ENCODE results near the gene MRAP. TPM values are rescaled to one million over a fixed set of nuclear protein-coding genes. Genes with fewer than 3 reads are reported as not detected.

The MRAP gene
- total RNA-seq, 2 donors from 2014 or later: not detected

GRCh38 chr21:32278103-32278502 is 20.6 kb upstream of the MRAP start:
- H3K4me3 Mint-ChIP-seq: peak overlapping the region; percentile 99
- peak overlapping the region; percentile 92 for H3K27ac Mint-ChIP-seq
- DNase-seq: no peak
- no peaks in the 10 kb centered on the region for H3K9me3 ChIP-seq (ENCODE audit: control insufficient read depth, low read length, poor library complexity, severe bottlenecking)
- no peak for ATAC-seq
- H3K27me3 Mint-ChIP-seq: no peaks in the 10 kb centered on the region
- H3K4me1 Mint-ChIP-seq: peaks cover 23% of the 10 kb centered on the region
- peaks cover 6% of the 10 kb centered on the region for H3K36me3 Mint-ChIP-seq (ENCODE audit: low read depth)

- Mint-ChIP-seq H3K4me1 (peaks cover 24% of the 10 kb centered on the region), H3K36me3 (ENCODE audit: low read depth) (peaks cover 6% of the 10 kb centered on the region), H3K27me3 (no peaks in the 10 kb centered on the region), H3K27ac (peak within 1 kb of the TSS; percentile 92), H3K4me3 (peak within 1 kb of the TSS; percentile 99)
- DNase-seq: peak; percentile 94 to 97 (median 96)
- no peaks in the 10 kb centered on the region for H3K9me3 ChIP-seq (ENCODE audit: control insufficient read depth, low read length, poor library complexity, severe bottlenecking)
- ATAC-seq: peak; percentile 97
Measured at GRCh38 chr21:32278518-32279376, 19.9 kb upstream of the MRAP start, which contains the start of gene MIS18A. Gene MIS18A, minus strand, starts transcription at chr21:32279049. Its CDS starts 35 bp downstream, at chr21:32279014.

GRCh38 chr21:32279377-32279680 is 19.3 kb upstream of the MRAP start:
- peak overlapping the region; percentile 99 for H3K4me3 Mint-ChIP-seq
- no peaks in the 10 kb centered on the region for H3K27me3 Mint-ChIP-seq
- peaks cover 6% of the 10 kb centered on the region for H3K36me3 Mint-ChIP-seq (ENCODE audit: low read depth)
- no peaks in the 10 kb centered on the region for H3K9me3 ChIP-seq (ENCODE audit: control insufficient read depth, low read length, poor library complexity, severe bottlenecking)
- ATAC-seq (no peak), DNase-seq (no peak)
- H3K4me1 Mint-ChIP-seq: peaks cover 27% of the 10 kb centered on the region
- H3K27ac Mint-ChIP-seq: peak overlapping the region; percentile 92

GRCh38 chr21:32281531-32281930 is 17.1 kb upstream of the MRAP start:
- H3K4me3 Mint-ChIP-seq: no peak overlapping the region
- no peaks in the 10 kb centered on the region for H3K9me3 ChIP-seq (ENCODE audit: control insufficient read depth, low read length, poor library complexity, severe bottlenecking)
- ATAC-seq (no peak), DNase-seq (no peak)
- H3K27ac Mint-ChIP-seq: no peak overlapping the region
- H3K27me3 Mint-ChIP-seq: no peaks in the 10 kb centered on the region
- peaks cover 2% of the 10 kb centered on the region for H3K36me3 Mint-ChIP-seq (ENCODE audit: low read depth)
- H3K4me1 Mint-ChIP-seq: peaks cover 22% of the 10 kb centered on the region

- no peak for ATAC-seq
- Mint-ChIP-seq H3K27ac (no peak overlapping the region), H3K4me1 (peaks cover 22% of the 10 kb centered on the region), H3K27me3 (no peaks in the 10 kb centered on the region), H3K4me3 (no peak overlapping the region), H3K36me3 (ENCODE audit: low read depth) (peaks cover 2% of the 10 kb centered on the region)
- H3K9me3 ChIP-seq (ENCODE audit: control insufficient read depth, low read length, poor library complexity, severe bottlenecking): no peaks in the 10 kb centered on the region
- DNase-seq: no peak
Measured at GRCh38 chr21:32282992-32283391, 15.7 kb upstream of the MRAP start.

GRCh38 chr21:32285476-32285875 is 13.2 kb upstream of the MRAP start:
- Mint-ChIP-seq H3K4me1 (peaks cover 6% of the 10 kb centered on the region), H3K36me3 (ENCODE audit: low read depth) (no peaks in the 10 kb centered on the region), H3K4me3 (no peak overlapping the region)

GRCh38 chr21:32297449-32297848 is 1.2 kb upstream of the MRAP start:
- Mint-ChIP-seq H3K36me3 (ENCODE audit: low read depth) (no peaks in the 10 kb centered on the region), H3K4me1 (no peaks in the 10 kb centered on the region), H3K27me3 (no peaks in the 10 kb centered on the region), H3K27ac (no peak overlapping the region), H3K4me3 (no peak overlapping the region)
- ATAC-seq (no peak), DNase-seq (no peak)
- no peaks in the 10 kb centered on the region for H3K9me3 ChIP-seq (ENCODE audit: control insufficient read depth, low read length, poor library complexity, severe bottlenecking)

More at GRCh38 chr21:32285476-32285875, 13.2 kb upstream of the MRAP start:
- ATAC-seq (no peak), DNase-seq (no peak)
- H3K27ac Mint-ChIP-seq: no peak overlapping the region
- H3K9me3 ChIP-seq (ENCODE audit: control insufficient read depth, low read length, poor library complexity, severe bottlenecking): no peaks in the 10 kb centered on the region
- H3K27me3 Mint-ChIP-seq: no peaks in the 10 kb centered on the region

- Mint-ChIP-seq H3K27ac (no peak overlapping the region), H3K4me1 (no peaks in the 10 kb centered on the region), H3K36me3 (ENCODE audit: low read depth) (no peaks in the 10 kb centered on the region), H3K27me3 (no peaks in the 10 kb centered on the region), H3K4me3 (no peak overlapping the region)
- H3K9me3 ChIP-seq (ENCODE audit: control insufficient read depth, low read length, poor library complexity, severe bottlenecking): no peaks in the 10 kb centered on the region
- ATAC-seq (no peak), DNase-seq (no peak)
Measured at GRCh38 chr21:32298148-32298559, 501 bp upstream of the MRAP start.

- Mint-ChIP-seq H3K36me3 (ENCODE audit: low read depth) (peaks cover 2% of the 10 kb centered on the region), H3K4me1 (no peaks in the 10 kb centered on the region), H3K27me3 (no peaks in the 10 kb centered on the region), H3K4me3 (no peak overlapping the region), H3K27ac (no peak overlapping the region)
- DNase-seq (no peak), ATAC-seq (no peak)
- no peaks in the 10 kb centered on the region for H3K9me3 ChIP-seq (ENCODE audit: control insufficient read depth, low read length, poor library complexity, severe bottlenecking)
Measured at GRCh38 chr21:32299695-32300094, 1.0 kb downstream of the MRAP start.

- no peaks in the 10 kb centered on the region for H3K9me3 ChIP-seq (ENCODE audit: control insufficient read depth, low read length, poor library complexity, severe bottlenecking)
- H3K4me1 Mint-ChIP-seq: no peaks in the 10 kb centered on the region
- H3K27me3 Mint-ChIP-seq: no peaks in the 10 kb centered on the region
- no peak for ATAC-seq
- peaks cover 2% of the 10 kb centered on the region for H3K36me3 Mint-ChIP-seq (ENCODE audit: low read depth)
- no peak overlapping the region for H3K27ac Mint-ChIP-seq
- H3K4me3 Mint-ChIP-seq: no peak overlapping the region
- no peak for DNase-seq
Measured at GRCh38 chr21:32300117-32300681, 1.5 kb downstream of the MRAP start.

GRCh38 chr21:32301596-32301995 is 2.9 kb downstream of the MRAP start:
- no peaks in the 10 kb centered on the region for H3K9me3 ChIP-seq (ENCODE audit: control insufficient read depth, low read length, poor library complexity, severe bottlenecking)
- DNase-seq: no peak
- no peak overlapping the region for H3K27ac Mint-ChIP-seq
- H3K27me3 Mint-ChIP-seq: no peaks in the 10 kb centered on the region
- H3K4me3 Mint-ChIP-seq: no peak overlapping the region
- peaks cover 2% of the 10 kb centered on the region for H3K36me3 Mint-ChIP-seq (ENCODE audit: low read depth)
- ATAC-seq: no peak
- peaks cover 2% of the 10 kb centered on the region for H3K4me1 Mint-ChIP-seq

- Mint-ChIP-seq H3K4me3 (no peak overlapping the region), H3K36me3 (ENCODE audit: low read depth) (peaks cover 2% of the 10 kb centered on the region), H3K4me1 (peaks cover 2% of the 10 kb centered on the region), H3K27ac (no peak overlapping the region), H3K27me3 (no peaks in the 10 kb centered on the region)
- DNase-seq (no peak), ATAC-seq (no peak)
- no peaks in the 10 kb centered on the region for H3K9me3 ChIP-seq (ENCODE audit: control insufficient read depth, low read length, poor library complexity, severe bottlenecking)
Measured at GRCh38 chr21:32302560-32302959, 3.9 kb downstream of the MRAP start.

GRCh38 chr21:32303385-32303784 is 4.7 kb downstream of the MRAP start:
- DNase-seq (no peak), ATAC-seq (no peak)
- Mint-ChIP-seq H3K4me3 (no peak overlapping the region), H3K36me3 (ENCODE audit: low read depth) (peaks cover 2% of the 10 kb centered on the region), H3K4me1 (peaks cover 2% of the 10 kb centered on the region), H3K27ac (no peak overlapping the region), H3K27me3 (no peaks in the 10 kb centered on the region)
- H3K9me3 ChIP-seq (ENCODE audit: control insufficient read depth, low read length, poor library complexity, severe bottlenecking): no peaks in the 10 kb centered on the region

GRCh38 chr21:32304998-32305397 is 6.3 kb downstream of the MRAP start:
- Mint-ChIP-seq H3K4me3 (no peak overlapping the region), H3K27me3 (no peaks in the 10 kb centered on the region), H3K27ac (no peak overlapping the region), H3K4me1 (peaks cover 2% of the 10 kb centered on the region), H3K36me3 (ENCODE audit: low read depth) (peaks cover 2% of the 10 kb centered on the region)
- H3K9me3 ChIP-seq (ENCODE audit: control insufficient read depth, low read length, poor library complexity, severe bottlenecking): no peaks in the 10 kb centered on the region
- ATAC-seq (no peak), DNase-seq (no peak)
